Neuronal stem cell (in vitro differentiated cells): ENCODE measurements around the gene TACC3.

Experiments
- DNase-seq: peaks from one replicate; pipeline ENCODE4 v3.0.0-alpha.2; 2013; ENCODE audit warnings: low spot score
- H2AFZ ChIP-seq: one replicate; pipeline ENCODE4 v1.6.1; 2013; ENCODE audit warnings: mild to moderate bottlenecking, low read length, inconsistent platforms
- H2AK5ac ChIP-seq: 2 replicates; pipeline ENCODE4 v1.6.1; 2013; ENCODE audit warnings: low read depth, mild to moderate bottlenecking, inconsistent platforms, low read length, moderate library complexity, mixed read lengths
- H2BK120ac ChIP-seq: 2 replicates; pipeline ENCODE4 v1.6.1; 2013; ENCODE audit warnings: low read depth, mild to moderate bottlenecking, inconsistent platforms, low read length, moderate library complexity, mixed read lengths
- H2BK12ac ChIP-seq: one replicate; pipeline ENCODE4 v1.6.1; 2013; ENCODE audit warnings: low read length, inconsistent platforms
- H2BK15ac ChIP-seq: 2 replicates; pipeline ENCODE4 v1.6.1; 2013; ENCODE audit warnings: mild to moderate bottlenecking, low read length, inconsistent platforms, mixed read lengths
- H2BK5ac ChIP-seq: one replicate; pipeline ENCODE4 v1.6.1; 2013; ENCODE audit warnings: inconsistent platforms, mild to moderate bottlenecking, low read length, moderate library complexity
- H3K14ac ChIP-seq: one replicate; pipeline ENCODE4 v1.6.1; 2013; ENCODE audit warnings: low read length, inconsistent platforms
- H3K18ac ChIP-seq: 2 replicates; pipeline ENCODE4 v1.6.1; 2013; ENCODE audit warnings: low read length, inconsistent platforms
- H3K23ac ChIP-seq: 2 replicates; pipeline ENCODE4 v1.6.1; 2013; ENCODE audit warnings: low read depth, mild to moderate bottlenecking, mixed read lengths, low read length, inconsistent platforms; ENCODE audit not compliant: poor library complexity
- H3K27ac ChIP-seq: replicated peaks from 3 replicates; pipeline ENCODE4 v1.5.1; 2013; ENCODE audit warnings: low read length, inconsistent platforms
- H3K27me3 ChIP-seq, 3 experiments: 2 replicates each; pipeline ENCODE4 v1.6.1; 2013; ENCODE audit warnings: low read length in 3 of 3, mild to moderate bottlenecking in 2 of 3, inconsistent platforms in 1 of 3, low read depth in 1 of 3, mixed read lengths in 1 of 3, moderate library complexity in 1 of 3; ENCODE audit not compliant: control insufficient read depth in 3 of 3, insufficient read depth in 3 of 3
- H3K36me3 ChIP-seq, 2 donors: replicated peaks in 1 of 2; 2 replicates each; pipeline ENCODE4 v1.6.1; 2013; ENCODE audit warnings: low read length in 2 of 2; ENCODE audit not compliant: control insufficient read depth in 2 of 2, insufficient read depth in 2 of 2
- H3K4ac ChIP-seq: 2 replicates; pipeline ENCODE4 v1.6.1; 2013; ENCODE audit warnings: inconsistent platforms, mild to moderate bottlenecking, low read length, moderate library complexity
- H3K4me1 ChIP-seq, 2 donors: 1 replicate in 1 of 2; 2 replicates in 1 of 2; pipeline ENCODE4 v1.6.1; 2013; ENCODE audit warnings: low read length in 2 of 2, low read depth in 1 of 2; ENCODE audit not compliant: control insufficient read depth in 2 of 2, insufficient read depth in 1 of 2
- H3K4me2 ChIP-seq: one replicate; pipeline ENCODE4 v1.6.1; 2013; ENCODE audit warnings: mild to moderate bottlenecking, low read length, inconsistent platforms; ENCODE audit not compliant: insufficient read depth, poor library complexity, severe bottlenecking
- H3K4me3 ChIP-seq, 2 donors: 2 replicates each; pipeline ENCODE4 v1.5.1; 2013; ENCODE audit warnings: low read length in 2 of 2, mild to moderate bottlenecking in 2 of 2, inconsistent platforms in 1 of 2, moderate library complexity in 1 of 2
- H3K79me1 ChIP-seq: one replicate; pipeline ENCODE4 v1.6.1; 2013; ENCODE audit warnings: low read depth, mild to moderate bottlenecking, inconsistent platforms, low read length, moderate library complexity
- H3K9ac ChIP-seq: one replicate; pipeline ENCODE4 v1.6.1; 2013; ENCODE audit warnings: mild to moderate bottlenecking, low read depth, low read length, inconsistent platforms; ENCODE audit not compliant: poor library complexity
- H3K9me3 ChIP-seq, 2 donors: replicated peaks in 1 of 2; 2 replicates each; pipeline versions ENCODE3 to v1.6.1; 2013; ENCODE audit warnings: low read length in 2 of 2, mild to moderate bottlenecking in 2 of 2, inconsistent platforms in 1 of 2, low read depth in 1 of 2, mixed read lengths in 1 of 2, moderate library complexity in 1 of 2; ENCODE audit not compliant: control insufficient read depth in 2 of 2, insufficient read depth in 1 of 2
- H4K8ac ChIP-seq: one replicate; pipeline ENCODE4 v1.6.1; 2013; ENCODE audit warnings: low read depth, mild to moderate bottlenecking, inconsistent platforms, low read length, moderate library complexity
- H4K91ac ChIP-seq: one replicate; pipeline ENCODE4 v1.6.1; 2013; ENCODE audit warnings: low read length, low read depth, mild to moderate bottlenecking, inconsistent platforms; ENCODE audit not compliant: poor library complexity
- WGBS, 2 donors: extraction: QIAGEN DNeasy Blood & Tissue Kit; methylation state at CpG; one replicate each; pipeline ENCODE4 v1.1.7; 2013; ENCODE audit warnings: missing lambda C conversion rate in 2 of 2, mixed read lengths in 1 of 2; ENCODE audit not compliant: insufficient read length in 2 of 2, insufficient replicate concordance in 1 of 2; ENCODE audit errors: extremely low coverage in 2 of 2; 5-methylcytosine and 5-hydroxymethylcytosine counted together

TACC3 gene

DNA sequence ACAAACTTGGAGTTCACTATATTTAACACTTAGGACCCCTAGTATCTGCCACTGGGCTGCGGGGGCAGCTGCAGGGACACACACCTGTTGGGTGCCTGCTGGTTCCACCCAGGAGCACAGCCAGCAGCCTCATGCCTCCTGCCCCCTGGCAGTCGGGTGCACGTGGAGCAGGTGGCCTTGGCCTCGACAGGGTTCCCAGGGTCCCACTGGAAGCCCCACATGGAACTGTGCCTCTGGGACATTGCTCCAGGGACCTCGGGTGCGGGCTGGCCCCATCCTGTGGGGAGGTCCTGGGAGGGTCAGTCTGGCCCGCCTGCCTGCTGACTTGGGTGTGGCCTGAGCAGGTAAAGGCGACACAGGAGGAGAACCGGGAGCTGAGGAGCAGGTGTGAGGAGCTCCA is 18.0 kb downstream of the TACC3 start:
- H3K9ac ChIP-seq = no peak overlapping the region
- H3K27me3 ChIP-seq = no peaks in the 10 kb centered on the region
- no peaks in the 10 kb centered on the region for H3K4me1 ChIP-seq
- no peak overlapping the region for H2BK12ac ChIP-seq
- no peak overlapping the region for H2BK15ac ChIP-seq
- H2BK5ac ChIP-seq = no peak overlapping the region
- H4K8ac ChIP-seq = no peak overlapping the region
- H3K9me3 ChIP-seq = peaks cover 27% of the 10 kb centered on the region in 2 donors
- peak overlapping the region; percentile 46 for H2AK5ac ChIP-seq
- peak overlapping the region; percentile 65 for H3K23ac ChIP-seq
- H3K79me1 ChIP-seq = peaks cover 10% of the 10 kb centered on the region
- no peak overlapping the region for H3K4ac ChIP-seq
- no peak overlapping the region for H3K4me2 ChIP-seq
- no peak overlapping the region for H3K18ac ChIP-seq
- no peak overlapping the region for H3K4me3 ChIP-seq
- no CpG with 5 or more reads among the region's 9 CpGs for WGBS, 2 donors
- H4K91ac ChIP-seq = no peak overlapping the region
- H3K36me3 ChIP-seq = peaks cover 82 to 97% of the 10 kb centered on the region in 2 donors
- H3K14ac ChIP-seq = no peak overlapping the region
- no peak overlapping the region for H2BK120ac ChIP-seq
- no peak overlapping the region for H3K27ac ChIP-seq
- DNase-seq = no peak
- no peak overlapping the region for H2AFZ ChIP-seq

DNA sequence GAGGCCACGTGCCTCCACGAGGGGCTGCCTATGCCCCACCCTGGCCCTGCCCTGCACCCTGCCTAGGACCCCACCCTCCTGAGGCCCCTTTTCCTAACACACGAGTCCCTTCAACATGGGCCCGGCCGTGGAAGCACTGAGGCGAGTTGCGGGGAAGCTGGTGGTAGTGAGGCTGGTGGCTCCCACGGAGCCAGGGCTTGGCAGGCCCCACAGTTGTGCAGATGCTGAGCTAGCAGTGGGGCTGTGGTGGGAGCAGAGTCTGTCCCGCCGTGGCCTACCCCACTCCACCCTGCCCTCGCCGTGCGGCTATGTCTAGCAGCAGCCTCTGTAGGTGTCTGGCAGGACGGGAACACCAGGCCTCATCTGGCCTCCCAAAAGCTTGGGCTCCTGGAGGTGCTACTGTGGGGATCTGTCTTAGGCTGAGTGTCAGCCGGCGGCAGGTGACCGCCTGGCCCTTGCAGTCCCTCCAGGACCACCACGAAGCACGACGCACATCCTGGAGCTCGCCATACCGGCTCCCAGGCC is 18.8 kb downstream of the TACC3 start:
- Histone ChIP-seq H2BK12ac (no peak overlapping the region), H3K36me3 (peaks cover 81 to 97% of the 10 kb centered on the region in 2 donors), H3K23ac (peak overlapping the region; percentile 80), H3K9me3 (peaks cover 27% of the 10 kb centered on the region in 2 donors), H2AFZ (no peak overlapping the region), H2AK5ac (no peak overlapping the region), H4K8ac (peak overlapping the region; percentile 23), H2BK5ac (peak overlapping the region; percentile 35), H3K4ac (no peak overlapping the region), H2BK15ac (no peak overlapping the region), H3K79me1 (peaks cover 10% of the 10 kb centered on the region), H3K4me1 (no peaks in the 10 kb centered on the region), H4K91ac (no peak overlapping the region), H3K27ac (no peak overlapping the region), H3K9ac (no peak overlapping the region), H3K14ac (no peak overlapping the region), H3K4me3 (no peak overlapping the region), H3K27me3 (no peaks in the 10 kb centered on the region), H3K18ac (no peak overlapping the region), H3K4me2 (no peak overlapping the region), H2BK120ac (no peak overlapping the region)
- WGBS, 2 donors = no CpG with 5 or more reads among the region's 22 CpGs
- no peak for DNase-seq

DNA sequence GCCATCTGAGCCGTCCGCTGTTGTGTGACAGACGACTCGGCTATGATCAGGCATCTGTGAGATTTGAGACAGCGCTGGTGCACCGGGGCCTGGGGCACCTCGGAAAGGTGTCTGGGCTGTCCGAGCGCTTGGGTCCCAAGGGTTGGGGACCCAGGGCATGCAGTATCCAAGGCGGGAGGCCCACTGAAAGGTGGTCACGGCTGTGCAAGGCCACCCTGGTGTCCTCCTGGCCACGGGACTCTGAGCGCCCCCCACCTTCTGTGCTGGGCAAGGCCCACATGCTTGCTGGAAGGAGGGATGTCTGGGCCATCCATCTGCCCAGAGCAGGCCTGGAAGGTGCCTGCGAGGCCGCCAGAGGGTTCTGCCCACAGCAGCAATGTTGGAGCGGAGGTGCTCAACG is 19.9 kb downstream of the TACC3 start:
- no peak overlapping the region for H3K14ac ChIP-seq
- peaks cover 72 to 88% of the 10 kb centered on the region in 2 donors for H3K36me3 ChIP-seq
- WGBS, 2 donors = no CpG with 5 or more reads among the region's 17 CpGs

DNA sequence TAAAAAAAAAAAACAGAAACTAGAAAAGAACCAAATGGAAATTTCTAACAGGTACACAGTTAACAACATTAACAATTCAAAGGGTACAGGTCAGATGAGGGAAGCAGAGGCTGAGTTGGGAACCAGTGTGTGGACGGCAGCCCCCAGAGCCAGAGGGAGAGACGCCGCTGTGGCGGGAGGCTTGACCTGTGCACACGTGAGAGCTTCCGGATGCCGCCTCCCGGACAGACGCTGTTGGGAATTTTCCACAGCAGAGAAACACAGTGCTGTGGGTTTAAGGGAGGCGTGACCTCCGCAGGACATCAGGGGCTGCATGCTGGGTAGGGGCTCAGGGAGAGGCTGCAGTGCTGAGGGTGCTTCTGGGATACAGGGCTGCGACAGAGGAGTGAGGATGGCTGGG is 22.2 kb downstream of the TACC3 start:
- H3K9me3 ChIP-seq = peaks cover 2% of the 10 kb centered on the region in 2 donors
- H3K27ac ChIP-seq = no peak overlapping the region
- WGBS, 2 donors = no CpG with 5 or more reads among the region's 12 CpGs
- H3K9ac ChIP-seq = no peak overlapping the region
- H2BK120ac ChIP-seq = no peak overlapping the region
- no peaks in the 10 kb centered on the region for H3K27me3 ChIP-seq
- no peak overlapping the region for H3K18ac ChIP-seq
- no peak overlapping the region for H4K91ac ChIP-seq
- H3K4me3 ChIP-seq = no peak overlapping the region
- H2BK15ac ChIP-seq = no peak overlapping the region
- peaks cover 0 to 2% of the 10 kb centered on the region in 2 donors for H3K4me1 ChIP-seq
- peak overlapping the region; percentile 93 for H2BK5ac ChIP-seq
- no peak overlapping the region for H3K4ac ChIP-seq
- no peak for DNase-seq
- no peak overlapping the region for H3K4me2 ChIP-seq
- peaks cover 7% of the 10 kb centered on the region for H3K79me1 ChIP-seq
- no peak overlapping the region for H2AFZ ChIP-seq
- H2AK5ac ChIP-seq = no peak overlapping the region
- H3K36me3 ChIP-seq = peaks cover 49 to 65% of the 10 kb centered on the region in 2 donors
- no peak overlapping the region for H3K14ac ChIP-seq
- no peak overlapping the region for H4K8ac ChIP-seq
- no peak overlapping the region for H2BK12ac ChIP-seq
- H3K23ac ChIP-seq = no peak overlapping the region

More for the DNA sequence above, 19.9 kb downstream of the TACC3 start:
- Histone ChIP-seq H3K4me2 (no peak overlapping the region), H3K27ac (no peak overlapping the region), H3K79me1 (peaks cover 7% of the 10 kb centered on the region), H3K23ac (no peak overlapping the region), H3K4me1 (no peaks in the 10 kb centered on the region), H3K4ac (no peak overlapping the region), H2BK12ac (peak overlapping the region; percentile 41), H2BK120ac (no peak overlapping the region), H3K18ac (no peak overlapping the region), H2AFZ (no peak overlapping the region), H3K27me3 (no peaks in the 10 kb centered on the region), H4K8ac (no peak overlapping the region), H2BK15ac (no peak overlapping the region), H3K4me3 (peak overlapping the region in 1 of 2 donors; percentile 30), H3K9ac (peak overlapping the region; percentile 70), H4K91ac (no peak overlapping the region), H2AK5ac (no peak overlapping the region), H3K9me3 (peaks cover 23 to 26% of the 10 kb centered on the region in 2 donors), H2BK5ac (peak overlapping the region; percentile 35)
- DNase-seq = no peak
